Mucosa of stomach (tissue), 1 donor: ENCODE data around the gene STON1.

Experiments used
- H3K27me3 ChIP-seq: one replicate; pipeline ENCODE4 v1.7.0; 2013; ENCODE audit warnings: mild to moderate bottlenecking, low read length; ENCODE audit not compliant: control insufficient read depth, insufficient read depth
- H3K36me3 ChIP-seq: one replicate; pipeline ENCODE4 v1.7.0; 2013; ENCODE audit warnings: low read length; ENCODE audit not compliant: control insufficient read depth, insufficient read depth
- H3K4me1 ChIP-seq: one replicate; pipeline ENCODE4 v1.7.0; 2013; ENCODE audit warnings: mild to moderate bottlenecking, low read length; ENCODE audit not compliant: control insufficient read depth, insufficient read depth
- H3K4me3 ChIP-seq: one replicate; pipeline ENCODE4 v1.7.0; 2013; ENCODE audit warnings: low read length
- H3K9ac ChIP-seq: one replicate; pipeline ENCODE4 v1.7.0; 2013; ENCODE audit warnings: mild to moderate bottlenecking, low read length, moderate library complexity
- H3K9me3 ChIP-seq: one replicate; pipeline ENCODE4 v1.7.0; 2013; ENCODE audit warnings: mild to moderate bottlenecking, low read length, moderate library complexity; ENCODE audit not compliant: control insufficient read depth
- donor health status: Pancreatic carcinoma.

STON1 gene

GRCh38 chr2:48530033-48530811 lies at the start of gene STON1:
TSS of gene STON1 (plus strand) at chr2:48530154. CDS start at chr2:48580634, 50,480 bp downstream.
- Histone ChIP-seq H3K36me3 (no peaks in the 10 kb centered on the region), H3K9ac (peak within 1 kb of the TSS; percentile 74), H3K4me3 (peak within 1 kb of the TSS; percentile 8), H3K9me3 (no peaks in the 10 kb centered on the region), H3K4me1 (peaks cover 8% of the 10 kb centered on the region), H3K27me3 (no peaks in the 10 kb centered on the region)

- no peaks in the 10 kb centered on the region for H3K36me3 ChIP-seq
- no peaks in the 10 kb centered on the region for H3K9me3 ChIP-seq
- peak overlapping the region; percentile 0 for H3K9ac ChIP-seq
- H3K27me3 ChIP-seq: no peaks in the 10 kb centered on the region
- H3K4me3 ChIP-seq: no peak overlapping the region
- peaks cover 26% of the 10 kb centered on the region for H3K4me1 ChIP-seq
These were observed 49.4 kb upstream of the STON1 start for GRCh38 chr2:48480526-48480925.

GRCh38 chr2:48482313-48482712 lies 47.6 kb upstream of the STON1 start:
- H3K36me3 ChIP-seq: no peaks in the 10 kb centered on the region
- no peaks in the 10 kb centered on the region for H3K9me3 ChIP-seq
- H3K4me1 ChIP-seq: peaks cover 26% of the 10 kb centered on the region
- H3K4me3 ChIP-seq: no peak overlapping the region
- H3K27me3 ChIP-seq: no peaks in the 10 kb centered on the region
- no peak overlapping the region for H3K9ac ChIP-seq

GRCh38 chr2:48482769-48483168 lies 47.2 kb upstream of the STON1 start:
- Histone ChIP-seq H3K36me3 (no peaks in the 10 kb centered on the region), H3K9ac (no peak overlapping the region), H3K9me3 (no peaks in the 10 kb centered on the region), H3K27me3 (no peaks in the 10 kb centered on the region), H3K4me1 (peaks cover 26% of the 10 kb centered on the region), H3K4me3 (no peak overlapping the region)

GRCh38 chr2:48483506-48483905 lies 46.4 kb upstream of the STON1 start:
- H3K9ac ChIP-seq: no peak overlapping the region
- no peaks in the 10 kb centered on the region for H3K27me3 ChIP-seq
- H3K4me1 ChIP-seq: peaks cover 26% of the 10 kb centered on the region
- no peak overlapping the region for H3K4me3 ChIP-seq
- no peaks in the 10 kb centered on the region for H3K36me3 ChIP-seq
- H3K9me3 ChIP-seq: no peaks in the 10 kb centered on the region

GRCh38 chr2:48483916-48484315 lies 46.0 kb upstream of the STON1 start:
- Histone ChIP-seq H3K4me3 (no peak overlapping the region), H3K9me3 (no peaks in the 10 kb centered on the region), H3K9ac (no peak overlapping the region), H3K4me1 (peaks cover 23% of the 10 kb centered on the region), H3K36me3 (no peaks in the 10 kb centered on the region), H3K27me3 (no peaks in the 10 kb centered on the region)

- no peaks in the 10 kb centered on the region for H3K9me3 ChIP-seq
- H3K4me3 ChIP-seq: no peak overlapping the region
- no peak overlapping the region for H3K9ac ChIP-seq
- H3K4me1 ChIP-seq: no peaks in the 10 kb centered on the region
- no peaks in the 10 kb centered on the region for H3K36me3 ChIP-seq
- H3K27me3 ChIP-seq: no peaks in the 10 kb centered on the region
These were observed 41.4 kb upstream of the STON1 start for GRCh38 chr2:48488545-48488944.

- H3K4me1 ChIP-seq: no peaks in the 10 kb centered on the region
- peaks cover 8% of the 10 kb centered on the region for H3K36me3 ChIP-seq
- H3K4me3 ChIP-seq: no peak overlapping the region
- no peaks in the 10 kb centered on the region for H3K27me3 ChIP-seq
- H3K9me3 ChIP-seq: no peaks in the 10 kb centered on the region
- H3K9ac ChIP-seq: no peak overlapping the region
These were observed 33.1 kb upstream of the STON1 start for GRCh38 chr2:48496849-48497248.

- Histone ChIP-seq H3K4me1 (peaks cover 8% of the 10 kb centered on the region), H3K36me3 (no peaks in the 10 kb centered on the region), H3K9me3 (no peaks in the 10 kb centered on the region), H3K9ac (no peak overlapping the region), H3K27me3 (no peaks in the 10 kb centered on the region), H3K4me3 (no peak overlapping the region)
These were observed 25.2 kb upstream of the STON1 start for GRCh38 chr2:48504647-48505327.

- peaks cover 8% of the 10 kb centered on the region for H3K4me1 ChIP-seq
- H3K4me3 ChIP-seq: no peak overlapping the region
- H3K9me3 ChIP-seq: no peaks in the 10 kb centered on the region
- no peaks in the 10 kb centered on the region for H3K36me3 ChIP-seq
- H3K9ac ChIP-seq: no peak overlapping the region
- H3K27me3 ChIP-seq: no peaks in the 10 kb centered on the region
These were observed 22.8 kb upstream of the STON1 start for GRCh38 chr2:48507111-48507510.

GRCh38 chr2:48508461-48509124 lies 21.4 kb upstream of the STON1 start:
- H3K36me3 ChIP-seq: no peaks in the 10 kb centered on the region
- H3K9ac ChIP-seq: no peak overlapping the region
- H3K4me3 ChIP-seq: no peak overlapping the region
- no peaks in the 10 kb centered on the region for H3K27me3 ChIP-seq
- peaks cover 8% of the 10 kb centered on the region for H3K4me1 ChIP-seq
- no peaks in the 10 kb centered on the region for H3K9me3 ChIP-seq

- Histone ChIP-seq H3K27me3 (no peaks in the 10 kb centered on the region), H3K36me3 (no peaks in the 10 kb centered on the region), H3K4me3 (no peak overlapping the region), H3K9ac (no peak overlapping the region), H3K9me3 (no peaks in the 10 kb centered on the region), H3K4me1 (peaks cover 8% of the 10 kb centered on the region)
These were observed 19.6 kb upstream of the STON1 start for GRCh38 chr2:48510329-48510728.
